Activated T-helper 17 cell treated with anti-CD3 and anti-CD28 coated beads, Interleukin-2, amount 50 U/mL, for 72 hours (primary cell): ENCODE results near the gene ZNRF3. TPM values are rescaled to one million over a fixed set of nuclear protein-coding genes. Genes with fewer than 3 reads are reported as not detected.
A peak's percentile ranks its signal among the peaks of the same experiment; 100 is the strongest.
"Not testable (repeated sequence)": the region's sequence is repeated elsewhere in the genome, so short reads cannot be mapped to it uniquely, and the experiment has no call there.

Experiments used
- ATAC-seq: fragments of 150-1000 bp; cut with Tn5 transposase; replicated peaks from 2 replicates; pipeline ENCODE4 v1.10.0; 2021; ENCODE audit warnings: mild to moderate bottlenecking, moderate library complexity
- H3K27ac Mint-ChIP-seq: one replicate; pipeline ENCODE4 v1.8.0; 2022; ENCODE audit warnings: mixed read lengths
- H3K27me3 Mint-ChIP-seq: one replicate; pipeline ENCODE4 v1.8.0; 2022; ENCODE audit warnings: mixed read lengths
- H3K36me3 Mint-ChIP-seq: one replicate; pipeline ENCODE4 v1.8.0; 2022; ENCODE audit warnings: low read depth, mild to moderate bottlenecking, mixed read lengths
- H3K4me1 Mint-ChIP-seq: one replicate; pipeline ENCODE4 v1.8.0; 2022; ENCODE audit warnings: mixed read lengths
- H3K4me3 Mint-ChIP-seq: one replicate; pipeline ENCODE4 v1.8.0; 2022; ENCODE audit warnings: mild to moderate bottlenecking, mixed read lengths
- H3K9me3 Mint-ChIP-seq: one replicate; pipeline ENCODE4 v1.8.0; 2022; ENCODE audit warnings: mixed read lengths
- total RNA-seq, 2 donors: library from RNA; stranded (reverse); gene quantifications; one replicate each; pipeline ENCODE4 v1.2.3, GENCODE V29; 2022

Gene ZNRF3
- total RNA-seq, 2 donors from 2014 or later, result 0.26 to 0.43 TPM

DNA sequence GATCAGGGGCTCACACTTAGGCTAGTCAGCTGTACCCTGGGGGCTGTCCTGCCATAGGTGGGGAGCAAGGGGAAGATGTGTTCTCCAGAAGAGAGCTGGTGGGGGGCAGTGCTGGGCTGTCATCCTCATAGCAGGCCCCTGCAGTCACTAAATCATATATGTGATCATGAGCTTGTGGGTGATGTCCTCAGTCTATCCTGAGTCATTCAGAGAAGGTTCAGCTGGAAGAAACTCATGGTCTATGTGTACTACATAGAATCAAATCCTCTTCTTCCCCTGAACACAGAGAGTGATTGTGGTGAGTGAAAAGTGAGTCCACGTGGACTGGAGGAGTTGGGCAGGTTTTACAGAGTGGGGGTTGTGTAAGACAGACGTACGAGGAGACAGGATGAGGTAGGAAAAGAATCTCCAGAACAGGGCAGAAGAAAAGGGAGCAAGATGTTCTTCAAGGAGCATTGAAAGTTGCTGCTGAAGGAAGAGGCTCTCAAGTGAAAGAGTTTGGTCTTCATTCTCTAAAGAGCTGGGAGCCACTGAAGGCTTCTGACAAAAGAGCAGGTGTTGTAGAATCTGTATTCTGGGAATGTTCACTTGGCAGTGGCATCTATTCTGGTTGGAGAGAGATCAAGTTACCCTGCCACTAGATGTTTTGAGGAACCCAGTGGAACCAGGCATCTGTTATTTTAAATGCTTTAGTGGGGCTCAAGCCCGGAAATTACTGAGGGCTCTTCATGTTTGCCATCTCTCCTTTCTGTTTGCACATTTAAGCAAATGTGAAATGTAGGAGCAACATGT is 109.4 kb downstream of the ZNRF3 start:
- peak; percentile 26 for ATAC-seq
- H3K36me3 Mint-ChIP-seq, result no peaks in the 10 kb centered on the region
- H3K4me3 Mint-ChIP-seq, result no peak overlapping the region
- no peaks in the 10 kb centered on the region for H3K9me3 Mint-ChIP-seq
- H3K27ac Mint-ChIP-seq, result no peak overlapping the region
- H3K4me1 Mint-ChIP-seq, result no peaks in the 10 kb centered on the region
- peaks cover 4% of the 10 kb centered on the region for H3K27me3 Mint-ChIP-seq

DNA sequence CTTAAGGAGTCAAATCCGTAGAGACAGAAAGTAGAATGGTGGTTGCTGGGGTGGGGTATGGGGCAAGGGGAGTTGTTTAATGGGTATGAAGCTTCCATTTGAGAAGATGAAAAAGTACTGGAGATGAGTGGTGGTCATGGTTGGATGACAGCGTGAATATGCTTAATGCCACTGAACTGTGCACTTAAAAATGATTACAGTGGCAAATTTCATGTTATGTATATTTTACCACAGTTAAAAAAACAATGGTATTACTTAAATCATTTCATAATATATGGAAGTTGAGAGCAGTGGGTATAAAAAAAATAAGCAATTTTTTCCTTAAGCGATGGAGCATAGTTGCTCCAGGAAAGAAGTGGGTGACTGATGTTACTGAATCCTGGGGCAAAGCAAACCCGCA is 111.2 kb downstream of the ZNRF3 start:
- Mint-ChIP-seq H3K27ac (no peak overlapping the region), H3K9me3 (no peaks in the 10 kb centered on the region)

GRCh38 chr22:28995551-28995950 is 112.2 kb downstream of the ZNRF3 start:
- Mint-ChIP-seq H3K9me3 (no peaks in the 10 kb centered on the region), H3K27ac (no peak overlapping the region), H3K36me3 (no peaks in the 10 kb centered on the region), H3K4me3 (no peak overlapping the region), H3K4me1 (no peaks in the 10 kb centered on the region), H3K27me3 (peaks cover 4% of the 10 kb centered on the region)
- ATAC-seq, result no peak

More for the DNA sequence above, 111.2 kb downstream of the ZNRF3 start:
- no peaks in the 10 kb centered on the region for H3K36me3 Mint-ChIP-seq
- peaks cover 4% of the 10 kb centered on the region for H3K27me3 Mint-ChIP-seq
- H3K4me1 Mint-ChIP-seq, result no peaks in the 10 kb centered on the region
- no peak overlapping the region for H3K4me3 Mint-ChIP-seq
- no peak for ATAC-seq

- Mint-ChIP-seq H3K27ac (no peak overlapping the region), H3K4me1 (no peaks in the 10 kb centered on the region), H3K4me3 (no peak overlapping the region), H3K36me3 (no peaks in the 10 kb centered on the region), H3K9me3 (no peaks in the 10 kb centered on the region), H3K27me3 (peaks cover 4% of the 10 kb centered on the region)
- no peak for ATAC-seq
Observed at GRCh38 chr22:28997342-28997741, 114.0 kb downstream of the ZNRF3 start.

GRCh38 chr22:28998681-28999080 is 115.3 kb downstream of the ZNRF3 start:
- Mint-ChIP-seq H3K9me3 (no peaks in the 10 kb centered on the region), H3K27ac (no peak overlapping the region), H3K4me1 (no peaks in the 10 kb centered on the region), H3K4me3 (no peak overlapping the region), H3K36me3 (no peaks in the 10 kb centered on the region), H3K27me3 (no peaks in the 10 kb centered on the region)
- no peak for ATAC-seq

- Mint-ChIP-seq H3K36me3 (no peaks in the 10 kb centered on the region), H3K9me3 (no peaks in the 10 kb centered on the region), H3K27me3 (no peaks in the 10 kb centered on the region), H3K4me1 (no peaks in the 10 kb centered on the region), H3K4me3 (no peak overlapping the region), H3K27ac (no peak overlapping the region)
- ATAC-seq, result no peak
Observed at GRCh38 chr22:28999510-28999909, 116.1 kb downstream of the ZNRF3 start.

DNA sequence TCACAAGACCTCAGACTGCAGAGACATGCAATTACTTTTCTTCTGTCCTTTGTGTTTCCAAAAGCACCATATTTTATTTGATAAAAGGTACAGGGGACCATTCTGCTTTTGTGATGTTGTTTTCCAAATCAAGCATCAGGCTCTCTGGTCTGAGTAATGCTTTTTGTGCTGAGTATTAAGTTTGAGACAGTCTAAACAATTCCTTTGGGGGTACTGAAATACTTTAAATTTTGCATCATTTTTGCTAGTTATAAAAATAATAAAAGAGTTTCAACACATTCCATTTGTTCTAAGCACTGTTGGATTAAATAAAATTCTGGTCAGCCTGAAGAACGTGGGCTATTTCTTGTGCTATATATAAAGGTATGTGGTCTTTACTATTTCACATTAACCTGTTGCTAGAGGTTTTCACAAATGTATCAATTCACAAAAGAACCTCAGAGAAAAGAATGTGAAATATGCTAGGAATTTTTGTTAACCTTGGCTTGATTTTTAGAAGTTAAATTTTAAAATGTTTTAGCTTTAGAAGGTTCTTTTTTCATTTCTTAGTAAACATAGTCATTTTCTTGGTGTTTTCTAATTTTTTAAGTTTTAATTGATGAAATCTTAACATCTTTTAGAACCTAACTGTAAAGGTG is 116.7 kb downstream of the ZNRF3 start:
- no peaks in the 10 kb centered on the region for H3K9me3 Mint-ChIP-seq
- H3K27ac Mint-ChIP-seq, result no peak overlapping the region
- no peaks in the 10 kb centered on the region for H3K4me1 Mint-ChIP-seq
- no peaks in the 10 kb centered on the region for H3K27me3 Mint-ChIP-seq
- H3K36me3 Mint-ChIP-seq, result no peaks in the 10 kb centered on the region
- no peak overlapping the region for H3K4me3 Mint-ChIP-seq
- ATAC-seq, result no peak

DNA sequence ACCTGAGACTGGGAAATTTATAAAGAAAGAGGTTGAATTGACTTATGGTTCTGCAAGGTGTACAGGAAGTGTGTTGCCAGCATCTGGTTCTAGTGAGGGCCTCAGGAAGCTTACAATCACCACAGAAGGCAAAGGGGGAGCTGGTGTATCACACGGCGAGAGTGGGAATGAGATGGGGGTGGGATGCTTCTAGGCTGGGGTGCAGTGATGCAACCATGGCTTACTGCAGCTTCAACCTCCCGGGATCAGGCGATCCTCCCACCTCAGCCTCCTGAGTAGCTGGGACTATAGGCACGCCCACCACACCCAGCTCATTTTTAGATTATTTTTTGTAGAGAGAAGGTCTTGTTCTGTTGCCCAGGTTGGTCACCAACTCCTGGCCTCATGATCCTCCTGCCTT is 117.3 kb downstream of the ZNRF3 start:
- ATAC-seq, result no peak
- Mint-ChIP-seq H3K9me3 (no peaks in the 10 kb centered on the region), H3K36me3 (no peaks in the 10 kb centered on the region), H3K4me3 (no peak overlapping the region), H3K27me3 (no peaks in the 10 kb centered on the region), H3K27ac (no peak overlapping the region), H3K4me1 (no peaks in the 10 kb centered on the region)

DNA sequence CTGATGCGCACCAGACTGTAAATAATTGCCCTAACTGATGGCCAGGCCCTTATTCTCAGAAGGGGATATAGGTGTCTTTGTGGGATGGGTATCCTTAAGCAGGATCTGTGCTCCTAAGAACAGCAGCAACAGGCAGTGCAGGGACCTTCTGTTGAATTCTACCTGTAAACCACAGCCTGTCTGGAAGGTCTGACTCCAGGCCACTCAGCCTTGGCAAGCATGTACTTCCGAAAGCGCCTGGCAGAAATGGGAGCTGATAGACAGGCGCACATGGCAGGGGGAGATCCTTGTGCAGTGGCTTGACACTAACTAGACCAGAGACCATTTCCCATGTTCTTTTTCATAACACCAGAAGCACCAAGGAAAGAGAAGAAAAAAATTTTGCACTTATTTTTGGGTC is 119.2 kb downstream of the ZNRF3 start:
- Mint-ChIP-seq H3K4me3 (no peak overlapping the region), H3K27me3 (no peaks in the 10 kb centered on the region), H3K36me3 (no peaks in the 10 kb centered on the region), H3K9me3 (no peaks in the 10 kb centered on the region), H3K27ac (no peak overlapping the region), H3K4me1 (no peaks in the 10 kb centered on the region)
- ATAC-seq, result no peak

- ATAC-seq, result no peak
- H3K36me3 Mint-ChIP-seq, result no peaks in the 10 kb centered on the region
- no peaks in the 10 kb centered on the region for H3K9me3 Mint-ChIP-seq
- no peaks in the 10 kb centered on the region for H3K4me1 Mint-ChIP-seq
- no peaks in the 10 kb centered on the region for H3K27me3 Mint-ChIP-seq
- no peak overlapping the region for H3K27ac Mint-ChIP-seq
- no peak overlapping the region for H3K4me3 Mint-ChIP-seq
Observed at GRCh38 chr22:29003552-29003951, 120.2 kb downstream of the ZNRF3 start.

GRCh38 chr22:29003975-29004646 is 120.7 kb downstream of the ZNRF3 start:
- H3K36me3 Mint-ChIP-seq, result no peaks in the 10 kb centered on the region
- no peak overlapping the region for H3K4me3 Mint-ChIP-seq
- ATAC-seq, result no peak
- H3K27me3 Mint-ChIP-seq, result no peaks in the 10 kb centered on the region
- no peaks in the 10 kb centered on the region for H3K9me3 Mint-ChIP-seq
- H3K4me1 Mint-ChIP-seq, result no peaks in the 10 kb centered on the region
- H3K27ac Mint-ChIP-seq, result no peak overlapping the region

DNA sequence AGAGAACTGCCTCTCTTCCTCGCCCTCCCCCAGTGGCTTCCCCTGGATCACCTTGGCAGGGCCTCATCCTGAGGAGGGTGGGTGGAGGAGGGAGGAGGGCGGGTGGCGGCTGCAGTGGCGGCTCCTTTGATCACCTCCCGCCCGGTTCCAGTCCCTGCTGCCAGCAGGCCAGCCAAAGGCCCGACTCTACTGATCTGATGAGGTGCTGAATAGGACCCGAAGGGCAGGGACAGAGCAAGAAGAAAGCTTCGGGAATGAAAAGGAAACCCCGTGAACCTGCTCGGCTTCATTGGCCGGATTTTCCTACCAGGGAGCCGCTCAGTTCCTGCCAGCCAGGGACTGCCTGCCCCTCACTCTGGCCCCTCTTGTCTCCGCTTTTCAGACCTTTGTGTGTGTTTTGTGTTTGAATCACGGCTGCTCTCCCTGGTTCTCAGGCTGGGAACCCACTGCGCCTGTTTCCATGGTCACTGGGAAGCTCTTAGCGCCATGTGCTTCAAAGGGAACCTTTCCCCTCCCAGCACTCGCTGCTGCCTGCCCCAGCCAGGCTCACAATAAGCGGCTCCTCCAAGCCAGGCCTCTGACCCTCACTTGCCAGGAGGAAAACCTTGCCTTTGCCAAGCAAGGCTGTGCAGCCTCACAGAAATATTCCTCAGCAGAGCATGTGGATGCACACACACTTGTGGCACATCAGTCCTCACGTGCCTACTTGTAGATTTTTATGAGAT is 121.4 kb downstream of the ZNRF3 start:
- Mint-ChIP-seq H3K27ac (no peak overlapping the region), H3K4me1 (no peaks in the 10 kb centered on the region), H3K4me3 (no peak overlapping the region), H3K36me3 (no peaks in the 10 kb centered on the region), H3K9me3 (no peaks in the 10 kb centered on the region), H3K27me3 (no peaks in the 10 kb centered on the region)
- no peak for ATAC-seq

GRCh38 chr22:29005754-29006153 is 122.4 kb downstream of the ZNRF3 start:
- H3K27ac Mint-ChIP-seq, ATAC-seq, H3K4me3 Mint-ChIP-seq, H3K27me3 Mint-ChIP-seq, H3K9me3 Mint-ChIP-seq, H3K36me3 Mint-ChIP-seq, H3K4me1 Mint-ChIP-seq: not testable (repeated sequence)

- no peak overlapping the region for H3K27ac Mint-ChIP-seq
- no peaks in the 10 kb centered on the region for H3K4me1 Mint-ChIP-seq
- peaks cover 5% of the 10 kb centered on the region for H3K27me3 Mint-ChIP-seq
- no peaks in the 10 kb centered on the region for H3K9me3 Mint-ChIP-seq
- H3K36me3 Mint-ChIP-seq, result no peaks in the 10 kb centered on the region
- no peak for ATAC-seq
- no peak overlapping the region for H3K4me3 Mint-ChIP-seq
Observed at GRCh38 chr22:29006346-29006745, 123.0 kb downstream of the ZNRF3 start.
